ENCODE data around the gene SLC30A7. TPM values are rescaled to one million over a fixed set of nuclear protein-coding genes. Genes with fewer than 3 reads are reported as not detected.

SLC30A7 gene
- total RNA-seq, 2 donors from 2014 or later: 19.8 to 31.0 TPM

- intact Hi-C loops (cut with DNase I): no loop called here
- Histone ChIP-seq H3K9me3 (no peaks in the 10 kb centered on the region), H3K27me3 (replicated peaks; ENCODE audit: insufficient read depth) (no peaks in the 10 kb centered on the region), H3K36me3 (no peaks in the 10 kb centered on the region), H3K4me3 (no peak overlapping the region), H3K27ac (no peak overlapping the region), H3K4me1 (replicated peaks) (no peaks in the 10 kb centered on the region)
- 40% methylated on average over 3 of the region's 3 CpGs for WGBS
- TF ChIP-seq POLR2AphosphoS5 (IDR thresholded peaks at IDR 0.05) (no peak), POLR2A (IDR thresholded peaks at IDR 0.05) (no peak), CTCF (IDR thresholded peaks at IDR 0.05) (no peak)
- DNase-seq (ENCODE audit: low spot score): no peak
Measured at GRCh38 chr1:100860397-100860991, 35.4 kb upstream of the SLC30A7 start.

- WGBS: 71% methylated on average over 1 of the region's 1 CpG
- no peaks in the 10 kb centered on the region for H3K36me3 ChIP-seq
- no peak for TF ChIP-seq POLR2A (IDR thresholded peaks at IDR 0.05)
- no peak for TF ChIP-seq CTCF (IDR thresholded peaks at IDR 0.05)
- no peak for TF ChIP-seq POLR2AphosphoS5 (IDR thresholded peaks at IDR 0.05)
- no peak overlapping the region for H3K4me3 ChIP-seq
- DNase-seq (ENCODE audit: low spot score): no peak
- no peaks in the 10 kb centered on the region for H3K4me1 ChIP-seq (replicated peaks)
- H3K27ac ChIP-seq: no peak overlapping the region
- no peaks in the 10 kb centered on the region for H3K27me3 ChIP-seq (replicated peaks; ENCODE audit: insufficient read depth)
- no peaks in the 10 kb centered on the region for H3K9me3 ChIP-seq
- intact Hi-C loops (cut with DNase I): no loop called here
Measured at GRCh38 chr1:100861379-100861778, 34.5 kb upstream of the SLC30A7 start.

GRCh38 chr1:100862591-100862990 is 33.3 kb upstream of the SLC30A7 start:
- Histone ChIP-seq H3K27ac (no peak overlapping the region), H3K27me3 (replicated peaks; ENCODE audit: insufficient read depth) (no peaks in the 10 kb centered on the region), H3K4me1 (replicated peaks) (no peaks in the 10 kb centered on the region), H3K4me3 (no peak overlapping the region), H3K36me3 (no peaks in the 10 kb centered on the region), H3K9me3 (no peaks in the 10 kb centered on the region)
- no peak for TF ChIP-seq POLR2A (IDR thresholded peaks at IDR 0.05)
- no peak for TF ChIP-seq CTCF (IDR thresholded peaks at IDR 0.05)
- no peak for TF ChIP-seq POLR2AphosphoS5 (IDR thresholded peaks at IDR 0.05)
- intact Hi-C loops (cut with DNase I): no loop called here
- no peak for DNase-seq (ENCODE audit: low spot score)
- 67% methylated on average over 2 of the region's 2 CpGs for WGBS

GRCh38 chr1:100866041-100866900 is 29.6 kb upstream of the SLC30A7 start:
- Histone ChIP-seq H3K27me3 (replicated peaks; ENCODE audit: insufficient read depth) (no peaks in the 10 kb centered on the region), H3K4me1 (replicated peaks) (no peaks in the 10 kb centered on the region), H3K4me3 (no peak overlapping the region), H3K9me3 (no peaks in the 10 kb centered on the region), H3K27ac (no peak overlapping the region), H3K36me3 (no peaks in the 10 kb centered on the region)
- no peak for TF ChIP-seq POLR2A (IDR thresholded peaks at IDR 0.05)
- peak in 3 of 4 experiments; percentile 54 to 67 (median 57) for TF ChIP-seq CTCF (IDR thresholded peaks at IDR 0.05)
- TF ChIP-seq POLR2AphosphoS5 (IDR thresholded peaks at IDR 0.05): no peak
- 22% methylated on average over 5 of the region's 5 CpGs for WGBS
- DNase-seq (ENCODE audit: low spot score): no peak
- intact Hi-C loops (cut with DNase I): loop anchor here (2.0 to 5.0 kb wide), 3 partner anchors 259 to 1059 kb away; no protein-coding TSS in a partner anchor

All from prostate gland (tissue), 2 donors.